BJ (cell line): ENCODE results near the gene C1orf226. TPM values are rescaled to one million over a fixed set of nuclear protein-coding genes. Genes with fewer than 3 reads are reported as not detected.
"Not testable (repeated sequence)": the region's sequence is repeated elsewhere in the genome, so short reads cannot be mapped to it uniquely, and the experiment has no call there.

Experiments used
- CTCF ChIA-PET: fragments of 350-600 bp; formaldehyde crosslinking; extraction: SDS; loops from one replicate; lab custom pipeline; 2021; ENCODE audit warnings: antibody characterized with exemption, inconsistent platforms; lab: Yijun Ruan, JAX
- POLR2A ChIA-PET: fragments of 300-600 bp; sonication (Branson Sonifier 250); formaldehyde crosslinking; extraction: SDS; loops from one replicate; lab custom pipeline; 2021; ENCODE audit warnings: antibody characterized with exemption; lab: Charles Lee
- DNase-seq: peaks from one replicate; pipeline ENCODE4 v3.0.0-alpha.2; 2011; ENCODE audit warnings: low read depth
- H3K27me3 ChIP-seq: 2 replicates; pipeline ENCODE4 v1.6.0; 2011; ENCODE audit warnings: low read length; ENCODE audit not compliant: control insufficient read depth, insufficient read depth
- H3K36me3 ChIP-seq: 2 replicates; pipeline ENCODE4 v1.5.1; 2011; ENCODE audit warnings: low read length; ENCODE audit not compliant: control insufficient read depth, insufficient read depth
- H3K4me3 ChIP-seq: 2 replicates; pipeline ENCODE4 v1.5.1; 2011; ENCODE audit warnings: low read depth, mild to moderate bottlenecking, control low read depth, low read length
- CTCF ChIP-seq: IDR thresholded peaks from 2 replicates; pipeline ENCODE4 v1.5.1; 2011; ENCODE audit warnings: low read depth, mild to moderate bottlenecking, control low read depth, inconsistent platforms, low read length, moderate library complexity; ENCODE audit not compliant: insufficient read depth
- polyA plus RNA-seq: library from polyadenylated mRNA; depleted of rRNA; stranded (reverse); fragments of >200 nt; gene quantifications from 2 replicates; pipeline ENCODE4 v1.2.3, GENCODE V29; 2011

C1orf226 gene
- polyA plus RNA-seq, 1 experiment, result 1.3 TPM

- no peak for DNase-seq
- no peak for TF ChIP-seq CTCF
- Histone ChIP-seq H3K4me3 (no peak overlapping the region), H3K27me3 (no peaks in the 10 kb centered on the region), H3K36me3 (no peaks in the 10 kb centered on the region)
- POLR2A ChIA-PET, result no interaction called here
- CTCF ChIA-PET, result interaction anchor here (1.0 to 1.5 kb wide), 2 partner anchors 13 to 15 kb away, joined by 4 to 7 read pairs; no protein-coding TSS in a partner anchor
Observed at GRCh38 chr1:162343470-162343869, 38.1 kb upstream of the C1orf226 start.

DNA sequence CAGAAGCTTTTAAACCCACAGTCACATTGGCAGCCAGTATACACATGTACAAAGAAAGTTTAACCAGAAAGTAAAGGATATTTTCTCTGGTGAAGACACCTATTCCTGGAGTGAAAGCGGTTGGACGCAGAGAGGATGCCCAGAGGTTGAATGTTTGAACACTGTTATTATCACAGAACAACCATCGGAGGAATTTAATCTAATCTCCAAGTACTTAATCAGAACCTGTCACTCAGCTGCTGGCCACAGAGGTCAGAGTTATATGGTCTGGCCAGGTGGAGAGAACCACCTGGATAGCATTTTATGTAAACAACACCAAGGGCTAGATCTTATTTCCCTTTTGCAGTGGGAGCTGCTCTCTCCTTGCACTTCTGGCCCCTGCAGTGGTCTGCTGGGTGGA is 34.2 kb upstream of the C1orf226 start:
- DNase-seq, result no peak
- ChIA-PET POLR2A (no interaction called here), CTCF (interaction anchor here (1.1 to 1.6 kb wide), 3 partner anchors 11 to 291 kb away, joined by 3 to 8 read pairs (median 3); no protein-coding TSS in a partner anchor)

DNA sequence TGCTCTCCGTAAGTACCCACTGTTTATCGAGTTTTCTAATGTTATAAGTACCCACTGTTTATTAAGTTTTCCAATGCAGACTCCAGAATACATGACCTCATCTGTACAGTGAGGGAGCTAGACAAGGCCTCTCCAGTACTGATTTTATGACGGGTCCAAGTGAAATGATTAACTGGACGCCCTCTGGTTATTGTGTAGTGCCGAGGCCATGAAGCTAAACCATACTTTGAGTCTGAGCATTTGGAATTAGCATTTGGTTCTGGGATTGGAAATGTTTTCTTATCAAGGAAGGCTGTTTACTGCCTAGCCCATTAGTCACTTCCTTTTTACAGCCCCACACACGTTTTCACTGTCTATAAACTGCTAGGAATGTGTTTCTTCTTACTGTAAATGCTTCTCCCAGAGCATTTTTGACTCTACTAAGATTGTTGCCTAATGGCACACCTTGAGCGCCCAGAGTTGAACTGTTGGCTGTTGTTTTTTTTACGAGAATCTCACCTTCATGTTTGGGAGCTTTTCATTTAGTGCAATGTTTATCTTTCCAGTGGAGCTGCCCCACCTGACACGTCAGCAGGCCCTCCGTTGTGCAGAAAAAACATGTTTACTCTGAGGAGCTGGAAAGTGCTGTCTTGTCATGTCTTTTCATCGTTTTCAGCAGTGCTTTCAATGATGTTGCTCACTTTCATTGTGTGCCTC is 31.7 kb upstream of the C1orf226 start:
- Histone ChIP-seq H3K4me3 (no peak overlapping the region), H3K36me3 (no peaks in the 10 kb centered on the region), H3K27me3 (no peaks in the 10 kb centered on the region)
- POLR2A ChIA-PET, result no interaction called here
- TF ChIP-seq CTCF, result no peak
- peak; percentile 86 for DNase-seq
- CTCF ChIA-PET, result interaction anchor here (0.7 to 1.2 kb wide), 5 partner anchors 8 to 294 kb away, joined by 3 to 4 read pairs (median 3); no protein-coding TSS in a partner anchor

More for the DNA sequence above, 34.2 kb upstream of the C1orf226 start:
- no peak for TF ChIP-seq CTCF
- Histone ChIP-seq H3K4me3 (no peak overlapping the region), H3K36me3 (no peaks in the 10 kb centered on the region), H3K27me3 (no peaks in the 10 kb centered on the region)

DNA sequence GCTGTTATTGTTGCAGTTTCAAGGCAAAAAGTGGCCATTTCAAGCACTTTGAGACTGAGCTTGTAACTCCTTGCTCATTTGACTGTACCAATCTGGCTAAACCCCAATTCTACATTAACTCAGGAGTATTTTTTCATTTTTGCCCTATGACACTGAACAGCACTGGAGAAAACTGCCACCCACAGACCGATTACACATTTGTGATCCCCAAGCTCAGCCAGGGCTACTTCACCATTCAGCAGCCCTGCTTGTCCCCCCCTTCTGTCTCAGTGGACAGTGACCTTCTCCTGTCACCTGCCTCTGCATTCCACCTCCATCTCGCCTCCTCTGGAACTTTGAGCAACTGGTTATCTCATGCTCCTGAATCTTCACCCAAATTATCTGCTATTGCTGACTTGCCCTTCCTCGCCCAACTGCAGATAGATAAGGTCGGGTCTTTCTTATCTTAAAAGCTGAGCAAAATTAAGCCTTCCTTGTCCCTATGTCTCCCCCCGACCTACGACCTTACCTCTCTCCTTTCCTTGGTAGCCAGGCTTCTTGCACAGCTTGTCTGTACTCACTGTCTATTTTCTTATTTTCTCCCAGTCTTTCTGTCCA is 30.2 kb upstream of the C1orf226 start:
- DNase-seq, result no peak
- ChIA-PET POLR2A (no interaction called here), CTCF (interaction anchor here (1.1 kb wide), 1 partner anchor 41 kb away, joined by 3 read pairs; no protein-coding TSS in a partner anchor)

DNA sequence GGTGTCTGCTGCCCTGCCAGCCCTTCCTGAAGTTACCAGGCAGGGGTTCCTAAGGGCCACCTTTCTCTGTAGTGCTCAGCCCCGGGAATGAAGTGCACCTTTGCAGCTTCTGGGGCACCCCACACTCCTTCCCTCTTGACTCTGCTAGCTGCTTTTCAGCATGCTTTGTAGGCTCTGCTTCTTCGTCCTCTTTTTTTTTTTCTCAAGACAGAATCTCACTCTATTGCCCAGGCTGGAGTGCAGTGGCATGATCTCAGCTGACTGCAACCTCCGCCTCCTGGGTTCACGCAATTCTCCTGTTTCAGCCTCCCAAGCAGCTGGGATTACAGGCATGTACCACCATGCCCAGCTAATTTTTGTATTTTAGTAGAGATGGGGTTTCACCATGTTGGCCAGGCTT is 29.7 kb upstream of the C1orf226 start:
- H3K27me3 ChIP-seq, CTCF ChIA-PET, H3K36me3 ChIP-seq, DNase-seq, POLR2A ChIA-PET, H3K4me3 ChIP-seq: not testable (repeated sequence)

More for the DNA sequence above, 30.2 kb upstream of the C1orf226 start:
- no peaks in the 10 kb centered on the region for H3K36me3 ChIP-seq
- TF ChIP-seq CTCF, result no peak
- no peak overlapping the region for H3K4me3 ChIP-seq
- no peaks in the 10 kb centered on the region for H3K27me3 ChIP-seq
